ENCODE measurements around the gene PTGES2. TPM values are rescaled to one million over a fixed set of nuclear protein-coding genes. Genes with fewer than 3 reads are reported as not detected.

PTGES2 gene
- total and polyA plus RNA-seq, 2 of the 13 experiments (the other 11 are each of a cell fraction or from before 2014, with no cell fraction given), result 63.7 to 79.8 TPM

- TF ChIP-seq, protein P1, sequence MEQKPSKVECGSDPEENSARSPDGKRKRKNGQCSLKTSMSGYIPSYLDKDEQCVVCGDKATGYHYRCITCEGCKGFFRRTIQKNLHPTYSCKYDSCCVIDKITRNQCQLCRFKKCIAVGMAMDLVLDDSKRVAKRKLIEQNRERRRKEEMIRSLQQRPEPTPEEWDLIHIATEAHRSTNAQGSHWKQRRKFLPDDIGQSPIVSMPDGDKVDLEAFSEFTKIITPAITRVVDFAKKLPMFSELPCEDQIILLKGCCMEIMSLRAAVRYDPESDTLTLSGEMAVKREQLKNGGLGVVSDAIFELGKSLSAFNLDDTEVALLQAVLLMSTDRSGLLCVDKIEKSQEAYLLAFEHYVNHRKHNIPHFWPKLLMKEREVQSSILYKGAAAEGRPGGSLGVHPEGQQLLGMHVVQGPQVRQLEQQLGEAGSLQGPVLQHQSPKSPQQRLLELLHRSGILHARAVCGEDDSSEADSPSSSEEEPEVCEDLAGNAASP (CRISPR knock-in tag; IDR thresholded peaks at IDR 0.05; ENCODE audit: borderline replicate concordance), result peak; percentile 48; the same call in 1 of the 2 replicates
- TF ChIP-seq XBP1 (CRISPR knock-in tag; IDR thresholded peaks at IDR 0.05) (no peak), RFX3 (CRISPR knock-in tag; IDR thresholded peaks at IDR 0.05) (no peak), HMG20B (CRISPR knock-in tag; conservative IDR thresholded peaks at IDR 0.05) (peak; percentile 77; the same call in 1 of the 2 replicates), PRPF4 (IDR thresholded peaks at IDR 0.05; ENCODE audit: low read depth, low read length, poor library complexity, severe bottlenecking) (no peak), FOXM1 (CRISPR knock-in tag; IDR thresholded peaks at IDR 0.05) (no peak), REPIN1 (CRISPR knock-in tag; IDR thresholded peaks at IDR 0.05; ENCODE audit: borderline replicate concordance, low read depth) (peak; percentile 82), LRRFIP1 (CRISPR knock-in tag; conservative IDR thresholded peaks at IDR 0.05) (no peak), SIN3B (IDR thresholded peaks at IDR 0.05; ENCODE audit: low read length) (no peak), ZFP36L2 (CRISPR knock-in tag; IDR thresholded peaks at IDR 0.05) (0 out of 2 replicates have a peak, but pooled peaks have one; percentile 32), ZNF770 (CRISPR knock-in tag; IDR thresholded peaks at IDR 0.05) (no peak), RELA (CRISPR knock-in tag; IDR thresholded peaks at IDR 0.05) (no peak), CBFB (CRISPR knock-in tag; IDR thresholded peaks at IDR 0.05) (0 out of 2 replicates have a peak, but pooled peaks have one; percentile 41), CENPT (CRISPR knock-in tag; IDR thresholded peaks at IDR 0.05; ENCODE audit: low read depth) (no peak), SMC3 (IDR thresholded peaks at IDR 0.05; ENCODE audit: low read length) (no peak), PAF1 (CRISPR knock-in tag; IDR thresholded peaks at IDR 0.05) (no peak), ZNF326 (CRISPR knock-in tag; IDR thresholded peaks at IDR 0.05; ENCODE audit: borderline replicate concordance) (no peak), ZNF12 (CRISPR knock-in tag; IDR thresholded peaks at IDR 0.05) (0 out of 2 replicates have a peak, but pooled peaks have one; percentile 27), ARNT (IDR thresholded peaks at IDR 0.05) (no peak), TFAP4 (IDR thresholded peaks at IDR 0.05; ENCODE audit: borderline replicate concordance, low read depth) (peak; percentile 94; the same call in 1 of the 2 replicates), MAFG (CRISPR knock-in tag; IDR thresholded peaks at IDR 0.05) (no peak)
- TF ChIP-seq, protein P2, sequence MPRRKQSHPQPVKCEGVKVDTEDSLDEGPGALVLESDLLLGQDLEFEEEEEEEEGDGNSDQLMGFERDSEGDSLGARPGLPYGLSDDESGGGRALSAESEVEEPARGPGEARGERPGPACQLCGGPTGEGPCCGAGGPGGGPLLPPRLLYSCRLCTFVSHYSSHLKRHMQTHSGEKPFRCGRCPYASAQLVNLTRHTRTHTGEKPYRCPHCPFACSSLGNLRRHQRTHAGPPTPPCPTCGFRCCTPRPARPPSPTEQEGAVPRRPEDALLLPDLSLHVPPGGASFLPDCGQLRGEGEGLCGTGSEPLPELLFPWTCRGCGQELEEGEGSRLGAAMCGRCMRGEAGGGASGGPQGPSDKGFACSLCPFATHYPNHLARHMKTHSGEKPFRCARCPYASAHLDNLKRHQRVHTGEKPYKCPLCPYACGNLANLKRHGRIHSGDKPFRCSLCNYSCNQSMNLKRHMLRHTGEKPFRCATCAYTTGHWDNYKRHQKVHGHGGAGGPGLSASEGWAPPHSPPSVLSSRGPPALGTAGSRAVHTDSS (CRISPR knock-in tag; conservative IDR thresholded peaks at IDR 0.05), result no peak
Observed at GRCh38 chr9:128115187-128116103, 12.1 kb downstream of the PTGES2 start (continued).
